GM18519 (cell line): ENCODE results near the gene HJV.
"Not testable (repeated sequence)": the region's sequence is repeated elsewhere in the genome, so short reads cannot be mapped to it uniquely, and the experiment has no call there.

Experiments
- ATAC-seq: cut with Tn5 transposase; IDR thresholded peaks from one replicate; pipeline ENCODE4 v1.9.1; 2021; ENCODE audit warnings: mild to moderate bottlenecking, moderate library complexity; ENCODE audit not compliant: unreplicated experiment, low FRiP score

HJV gene, protein sequence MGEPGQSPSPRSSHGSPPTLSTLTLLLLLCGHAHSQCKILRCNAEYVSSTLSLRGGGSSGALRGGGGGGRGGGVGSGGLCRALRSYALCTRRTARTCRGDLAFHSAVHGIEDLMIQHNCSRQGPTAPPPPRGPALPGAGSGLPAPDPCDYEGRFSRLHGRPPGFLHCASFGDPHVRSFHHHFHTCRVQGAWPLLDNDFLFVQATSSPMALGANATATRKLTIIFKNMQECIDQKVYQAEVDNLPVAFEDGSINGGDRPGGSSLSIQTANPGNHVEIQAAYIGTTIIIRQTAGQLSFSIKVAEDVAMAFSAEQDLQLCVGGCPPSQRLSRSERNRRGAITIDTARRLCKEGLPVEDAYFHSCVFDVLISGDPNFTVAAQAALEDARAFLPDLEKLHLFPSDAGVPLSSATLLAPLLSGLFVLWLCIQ

DNA sequence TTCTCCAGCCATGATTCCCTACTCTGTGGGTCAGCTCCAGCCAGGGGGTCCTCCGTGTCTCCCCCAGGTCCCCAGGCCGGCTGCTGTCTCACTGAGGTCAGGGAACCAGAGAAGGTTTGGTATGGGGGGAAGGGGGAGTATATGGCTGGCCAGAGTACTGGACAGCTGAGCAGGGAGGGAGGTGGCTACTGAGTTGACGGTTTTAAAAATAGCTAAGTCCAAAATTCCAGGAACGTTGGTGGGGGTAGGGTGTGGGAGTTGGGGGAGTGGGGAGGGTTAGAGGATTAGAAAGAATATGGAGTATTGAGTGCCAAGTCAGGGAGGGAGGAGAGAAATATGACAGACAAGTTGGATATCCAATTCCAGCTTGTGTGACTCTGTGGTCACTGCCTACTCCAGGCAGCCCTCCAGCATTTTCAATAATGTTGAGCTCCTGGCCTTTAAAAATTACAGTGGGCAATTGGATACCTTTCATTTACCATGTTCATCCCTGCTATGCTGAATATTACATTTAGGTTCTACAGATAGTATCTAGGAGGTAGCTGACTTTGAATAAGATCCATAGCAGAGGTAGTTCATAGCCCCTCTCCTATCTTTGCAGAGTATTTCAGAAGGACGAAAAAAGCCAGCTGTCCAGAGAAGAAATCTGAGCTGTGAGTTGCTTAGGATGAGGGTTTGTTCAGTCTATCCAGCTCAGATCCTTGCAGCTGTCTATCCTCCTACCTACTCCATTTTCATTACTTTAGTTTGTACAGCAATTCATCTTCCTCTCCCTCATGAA lies at the start of gene HJV:
TSS of gene HJV (minus strand) at position 114 of the 781 bp plus-strand sequence. CDS start 1,504 bp downstream, outside the sequence.
- ATAC-seq = no peak

DNA sequence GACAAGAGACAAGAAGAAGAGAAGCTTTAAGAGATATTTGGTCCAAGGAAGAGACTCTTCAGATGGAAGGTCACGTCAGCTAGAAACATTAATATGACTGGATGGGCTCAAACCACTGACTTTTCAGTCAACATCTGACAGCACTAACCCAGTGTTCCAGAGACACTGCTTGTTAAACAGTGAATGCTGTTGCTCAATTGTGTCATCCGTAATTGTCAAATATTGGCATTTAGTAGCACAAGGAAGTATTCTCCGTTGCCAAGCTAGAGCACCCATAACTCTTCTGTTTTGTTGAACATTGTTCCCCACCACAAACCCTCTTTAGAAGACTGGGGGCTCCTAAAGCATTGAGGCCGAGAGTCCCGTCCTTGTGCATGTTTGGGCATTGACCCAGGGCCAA lies 37.6 kb upstream of the HJV start:
- not testable (repeated sequence) for ATAC-seq

DNA sequence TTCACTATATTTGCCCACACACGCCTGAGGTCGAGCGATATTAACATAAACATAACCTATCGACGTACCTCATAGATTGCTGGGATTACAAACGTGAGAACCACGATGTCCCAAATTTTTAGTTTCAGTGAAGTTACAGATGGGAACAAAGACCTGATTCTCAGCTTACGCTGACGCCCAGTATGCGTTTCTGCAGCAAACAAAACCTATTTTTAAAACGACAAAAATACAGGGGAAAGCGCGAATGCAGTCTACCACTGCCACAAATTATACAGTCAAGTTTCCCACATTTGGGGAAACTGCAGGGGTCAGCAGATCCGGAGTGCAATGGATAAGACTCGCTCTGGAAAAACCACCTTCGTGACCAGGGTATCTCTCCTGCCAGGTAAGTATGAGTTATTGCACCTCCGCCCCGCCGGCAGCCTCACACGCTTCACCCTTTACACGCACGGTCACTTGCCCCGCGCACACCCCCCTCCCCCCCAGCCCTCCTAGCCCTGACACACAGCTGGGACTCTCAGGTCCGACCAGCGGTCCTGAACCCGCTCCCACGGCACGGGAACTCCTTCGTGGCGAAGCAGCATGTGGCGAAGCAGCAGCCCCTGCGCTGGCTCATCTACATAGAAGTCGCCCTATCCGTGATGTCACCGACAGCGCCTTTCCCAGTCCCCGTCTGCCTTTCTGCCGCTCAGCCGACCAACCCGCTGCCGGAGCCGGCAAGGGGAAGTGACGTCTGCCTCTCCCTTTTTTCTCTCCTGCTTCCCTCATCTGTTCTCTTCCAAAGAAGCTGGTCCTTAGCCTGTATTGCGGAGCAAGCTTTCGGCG lies 30.5 kb upstream of the HJV start:
- peak; percentile 68 for ATAC-seq

DNA sequence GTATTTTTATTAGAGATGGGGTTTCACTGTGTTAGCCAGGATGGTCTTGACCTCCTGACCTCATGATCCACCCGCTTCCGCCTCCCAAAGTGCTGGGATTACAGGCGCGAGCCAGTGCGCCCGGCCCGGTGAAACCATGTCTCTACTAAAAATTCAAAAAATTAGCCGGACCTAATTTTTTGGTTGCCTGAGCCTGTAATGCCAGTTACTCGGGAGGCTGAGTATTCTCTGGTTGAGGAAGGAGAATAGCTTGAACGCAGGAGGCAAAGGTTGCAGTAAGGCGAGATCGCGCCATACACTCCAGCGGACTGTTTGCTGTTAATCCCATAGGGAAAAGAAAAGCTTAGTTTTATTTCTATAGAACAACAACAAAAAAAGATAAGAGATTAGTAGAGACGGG lies 29.9 kb upstream of the HJV start:
- ATAC-seq = peak; percentile 16

DNA sequence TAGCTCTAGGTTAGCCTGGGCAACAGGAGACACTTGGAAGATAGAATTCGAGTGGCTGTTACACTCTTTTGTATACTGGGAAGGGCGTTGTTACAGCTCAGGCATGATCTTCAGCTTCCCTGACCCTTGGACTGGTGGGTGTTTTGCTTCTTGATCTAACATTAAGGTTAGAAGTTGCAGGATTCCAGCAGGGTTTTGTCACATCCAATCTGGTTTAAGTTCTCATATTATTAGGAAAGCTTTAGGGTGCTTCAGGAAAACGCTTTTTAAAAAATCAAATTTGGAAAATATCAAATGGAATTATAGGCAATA lies 29.1 kb upstream of the HJV start:
- not testable (repeated sequence) for ATAC-seq

DNA sequence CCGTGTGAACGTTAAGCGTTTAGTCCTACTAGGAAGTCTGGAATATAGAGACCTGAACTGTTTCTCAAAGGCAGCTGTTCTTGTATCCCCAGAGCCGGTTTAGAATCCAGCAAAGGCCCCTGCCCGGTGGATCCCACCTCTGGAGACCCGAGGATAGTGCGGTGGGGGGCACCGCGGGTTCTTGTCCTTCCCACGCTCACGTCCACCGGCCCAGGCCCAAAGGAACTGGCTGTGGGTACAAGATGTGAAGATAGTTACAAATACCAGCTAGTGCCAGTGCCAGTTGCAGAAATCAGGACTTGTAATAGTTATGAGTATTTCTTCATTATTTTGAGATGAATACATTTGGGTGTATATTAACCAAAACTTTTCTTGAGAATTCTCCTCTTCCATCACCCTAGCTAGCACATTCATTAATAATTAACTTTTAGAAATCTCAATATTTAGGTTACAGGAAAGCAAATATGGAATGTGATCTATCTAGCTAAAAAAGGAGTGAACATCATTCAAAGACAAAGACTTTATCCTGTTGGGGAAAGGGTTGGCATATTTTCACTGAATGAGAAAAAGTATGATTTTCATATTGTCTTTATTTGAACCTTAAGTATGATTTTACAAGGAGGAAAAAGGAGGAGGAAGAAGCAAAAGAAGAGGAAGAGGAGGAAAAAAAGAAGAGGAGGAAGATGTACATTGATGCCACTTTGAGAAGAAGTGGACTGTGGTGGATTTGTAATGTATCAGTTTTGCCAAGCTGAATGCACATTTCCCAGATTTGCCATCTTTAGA lies 28.5 kb upstream of the HJV start:
- ATAC-seq = not testable (repeated sequence)

DNA sequence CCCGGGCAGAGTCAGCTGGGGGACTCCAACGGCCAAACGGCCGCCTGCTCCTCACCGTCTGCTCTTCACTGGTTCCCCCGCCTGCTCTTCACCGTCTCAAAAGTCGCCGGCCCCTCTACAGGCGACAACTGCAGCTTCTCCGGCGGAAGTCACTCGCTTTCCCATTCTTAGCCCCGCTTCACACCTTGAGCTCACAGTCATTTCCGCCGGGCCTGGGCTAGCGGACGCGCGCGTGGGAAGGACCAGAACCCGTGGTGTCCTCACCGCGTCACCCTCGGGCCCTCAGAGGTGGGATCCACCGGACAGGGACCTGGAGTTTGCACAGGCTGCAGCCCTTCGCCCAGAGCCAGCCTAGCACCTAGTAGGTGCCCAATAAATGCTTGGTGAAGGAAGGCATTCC lies 27.9 kb upstream of the HJV start:
- no peak for ATAC-seq

DNA sequence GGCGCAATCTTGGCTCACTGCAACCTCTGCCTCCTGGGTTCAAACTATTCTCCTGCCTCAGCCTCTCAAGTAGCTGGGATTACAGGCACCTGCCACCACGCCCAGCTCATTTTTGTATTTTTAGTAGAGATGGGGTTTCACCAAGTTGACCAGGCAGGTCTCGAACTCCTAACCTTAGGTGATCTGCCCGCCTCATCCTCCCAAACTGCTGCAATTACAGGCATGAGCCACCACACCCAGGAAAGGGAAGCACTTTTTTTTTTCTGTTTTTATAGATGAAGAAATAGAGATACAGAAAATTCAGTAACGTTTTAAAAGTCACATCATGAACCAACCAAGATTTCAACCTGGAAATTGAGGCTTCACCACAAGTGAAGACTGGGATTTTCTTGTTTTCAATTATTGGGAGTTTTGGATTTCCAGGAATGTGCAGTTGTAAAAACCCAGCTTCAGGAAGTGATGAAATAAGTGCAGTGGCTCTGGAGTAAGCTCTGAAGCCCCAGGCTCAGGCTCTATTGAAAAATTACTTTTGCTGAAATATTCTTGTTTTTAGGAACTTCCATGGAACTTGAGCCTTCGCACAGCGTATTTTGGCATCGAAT lies 27.1 kb upstream of the HJV start:
- not testable (repeated sequence) for ATAC-seq

DNA sequence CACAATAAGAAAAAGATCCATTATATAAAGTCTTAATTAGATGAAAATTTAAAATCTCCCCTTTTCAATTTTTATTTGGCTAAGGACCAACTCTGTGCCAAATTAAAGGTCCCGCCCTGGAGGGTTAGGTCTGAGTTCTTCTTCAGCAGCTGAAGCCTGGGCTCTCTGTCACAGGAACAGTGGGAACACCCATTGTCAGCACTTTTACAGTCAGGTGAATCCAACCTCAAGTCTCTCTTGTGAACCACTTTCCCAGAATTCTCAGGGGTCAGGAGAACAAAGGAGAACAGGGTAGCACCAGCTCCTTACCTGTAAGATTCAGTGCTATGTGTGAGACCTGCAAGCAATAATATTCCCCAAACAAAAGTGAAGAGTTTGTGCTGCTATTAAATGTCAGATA lies 25.1 kb upstream of the HJV start:
- ATAC-seq = no peak

DNA sequence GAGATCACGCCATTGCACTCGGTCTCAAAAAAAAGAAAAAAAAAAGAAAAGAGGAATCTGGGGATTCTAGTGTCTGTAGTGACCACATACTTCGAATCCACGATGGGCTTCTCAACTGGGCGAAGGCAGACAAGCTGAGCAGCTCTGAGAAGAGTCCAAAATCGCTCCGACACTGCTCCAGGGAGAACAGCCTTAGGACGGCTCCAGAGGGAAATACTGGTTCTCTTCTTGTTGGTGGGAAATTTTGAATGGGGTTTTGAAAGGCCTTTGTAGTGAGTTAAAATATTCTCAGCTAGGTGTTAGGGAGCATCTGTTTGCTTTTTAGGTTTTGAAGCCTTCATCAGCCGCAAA lies 18.3 kb upstream of the HJV start:
- no peak for ATAC-seq

DNA sequence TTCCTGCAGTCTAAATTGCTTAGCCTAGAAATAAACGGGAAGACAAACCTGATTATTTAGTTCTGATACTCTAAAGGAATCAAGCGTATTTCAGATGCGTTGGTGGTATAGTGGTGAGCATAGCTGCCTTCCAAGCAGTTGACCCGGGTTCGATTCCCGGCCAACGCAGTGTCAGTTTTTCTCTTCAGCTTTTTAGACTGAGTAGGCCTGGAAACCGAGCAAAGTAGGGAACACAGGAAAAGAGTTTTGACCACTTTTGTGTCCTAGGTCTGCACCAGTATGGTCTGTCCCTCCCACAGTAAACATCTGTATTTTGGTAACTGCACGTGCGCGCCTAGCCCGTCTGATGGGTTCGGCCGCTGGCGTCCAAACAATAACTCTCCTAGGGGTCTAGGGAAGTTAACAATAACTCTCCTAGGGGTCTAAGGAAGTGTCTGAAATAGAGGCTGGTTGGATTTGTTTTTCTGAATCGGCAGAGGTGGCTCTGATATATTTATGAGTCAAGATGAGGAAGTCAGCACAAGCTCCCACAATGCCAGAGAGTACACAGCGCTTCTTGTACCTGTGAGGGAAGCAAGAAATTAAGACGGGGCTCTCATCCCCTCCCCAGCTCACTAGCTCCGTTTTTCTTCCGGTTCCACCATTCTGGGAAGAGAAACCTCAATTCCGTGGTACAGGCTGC lies 15.6 kb upstream of the HJV start:
- no peak for ATAC-seq

DNA sequence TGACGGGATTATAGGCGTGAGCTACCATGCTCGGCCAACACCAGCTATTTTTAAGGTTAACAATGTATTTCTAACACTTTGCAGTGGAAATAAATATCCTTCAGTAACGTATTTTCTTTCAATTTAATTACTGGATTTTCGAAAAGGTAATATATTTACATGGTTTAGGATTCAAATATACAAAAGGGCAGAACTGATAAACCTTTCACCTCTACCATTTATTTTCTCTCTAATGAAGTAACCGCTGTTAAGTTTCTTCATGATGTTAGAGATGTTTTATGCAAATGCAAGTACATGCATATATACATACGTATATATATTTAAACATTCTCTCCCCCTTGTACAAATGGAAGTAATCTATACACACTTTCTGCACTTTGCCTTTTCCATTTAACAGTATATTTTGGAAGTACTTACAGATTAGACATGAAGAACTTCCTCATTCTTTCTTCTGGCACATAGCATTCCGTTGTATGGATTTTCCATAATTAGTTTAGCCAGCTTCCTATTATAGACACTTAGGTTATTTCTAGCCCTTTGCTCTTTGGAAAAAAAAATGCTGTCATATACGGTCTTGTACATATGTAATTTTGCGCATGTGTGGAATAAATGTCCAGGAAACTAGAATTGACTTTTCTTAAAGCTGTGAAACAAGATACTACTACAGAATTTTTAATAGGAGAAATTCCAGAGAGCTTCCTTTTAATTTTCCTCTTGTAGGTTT lies 14.9 kb upstream of the HJV start:
- no peak for ATAC-seq

DNA sequence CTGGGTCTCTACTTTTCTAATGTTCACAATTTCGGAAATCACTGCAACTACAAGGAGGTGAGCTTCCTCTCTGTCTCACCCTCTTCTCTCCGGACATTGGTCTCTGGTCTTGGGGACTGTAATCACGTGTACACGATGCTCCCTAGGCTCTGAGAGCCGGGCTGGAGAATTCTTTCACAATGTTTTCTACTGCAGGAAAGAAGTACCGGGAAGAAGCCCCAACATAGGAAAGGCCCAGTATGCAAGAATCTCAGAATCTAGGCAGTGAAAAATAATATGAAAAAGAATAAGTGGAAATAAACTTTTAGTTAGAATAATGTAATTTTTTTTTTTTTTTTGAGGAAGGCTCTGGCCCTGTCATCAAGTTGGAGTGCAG lies 13.5 kb upstream of the HJV start:
- ATAC-seq = no peak

DNA sequence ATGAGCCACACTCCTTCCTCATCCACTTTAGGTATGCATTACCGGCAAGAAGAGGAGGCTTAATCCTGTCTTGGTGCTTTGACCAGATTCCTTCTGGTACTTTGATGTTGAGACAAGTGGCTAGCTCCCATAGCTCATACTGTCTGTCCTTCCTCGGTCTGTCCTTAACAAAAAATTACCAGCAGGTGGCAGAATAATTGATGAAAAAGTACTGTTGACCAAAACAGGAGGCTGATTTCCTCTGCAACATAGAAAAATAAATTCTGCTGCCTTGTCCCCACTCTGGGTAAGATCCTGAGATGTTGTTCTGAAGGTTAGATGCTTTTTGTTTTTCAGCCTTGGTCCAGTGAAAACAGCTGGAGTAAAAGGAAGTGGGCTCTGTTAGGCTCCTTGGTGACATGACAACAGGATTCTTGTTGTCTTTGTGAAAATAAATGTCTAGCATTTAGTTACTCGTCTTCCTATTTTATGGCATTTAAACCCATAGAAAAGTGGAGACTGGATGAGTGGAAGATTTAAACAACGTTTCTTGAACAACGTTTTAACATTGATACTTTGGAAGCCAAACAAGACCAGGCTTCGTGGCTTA lies 11.2 kb upstream of the HJV start:
- ATAC-seq = no peak

DNA sequence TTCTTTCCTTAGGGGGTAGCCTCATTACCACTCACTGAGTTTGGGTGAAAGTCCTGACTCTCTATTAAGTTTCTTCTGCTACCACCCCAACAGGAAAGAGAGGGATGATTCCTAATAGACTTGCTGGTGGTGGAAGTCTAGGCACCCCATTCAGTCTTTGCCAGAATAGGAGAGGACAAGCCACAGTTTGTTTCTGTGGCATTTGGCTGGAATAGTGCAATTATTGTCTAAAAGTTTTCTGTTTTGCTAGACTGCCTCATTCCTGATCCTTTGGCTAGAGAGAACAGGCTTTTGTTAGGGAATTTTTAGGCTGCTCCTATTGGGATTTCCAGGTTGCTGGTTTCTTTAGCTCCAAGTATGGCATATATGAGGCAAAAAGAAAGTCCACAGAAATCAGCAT lies 9.9 kb upstream of the HJV start:
- no peak for ATAC-seq

DNA sequence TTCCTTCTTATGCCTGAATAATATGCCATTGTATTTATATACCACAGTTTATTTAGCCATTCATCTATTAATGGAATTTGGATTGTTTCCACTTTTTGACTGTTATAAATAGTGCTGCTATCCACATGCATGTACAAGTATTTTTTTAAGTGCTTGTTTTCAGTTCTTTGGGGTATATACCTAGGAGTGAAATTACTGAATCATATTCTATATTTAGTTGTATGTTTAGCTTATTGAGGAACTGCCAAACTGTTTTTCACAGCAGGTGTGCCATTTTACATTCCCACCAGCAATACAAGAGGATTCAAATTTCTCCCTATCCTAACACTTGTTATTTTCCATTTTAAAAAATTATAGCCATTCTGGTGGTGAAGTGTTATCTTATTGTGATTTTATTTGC lies 7.6 kb upstream of the HJV start:
- no peak for ATAC-seq

DNA sequence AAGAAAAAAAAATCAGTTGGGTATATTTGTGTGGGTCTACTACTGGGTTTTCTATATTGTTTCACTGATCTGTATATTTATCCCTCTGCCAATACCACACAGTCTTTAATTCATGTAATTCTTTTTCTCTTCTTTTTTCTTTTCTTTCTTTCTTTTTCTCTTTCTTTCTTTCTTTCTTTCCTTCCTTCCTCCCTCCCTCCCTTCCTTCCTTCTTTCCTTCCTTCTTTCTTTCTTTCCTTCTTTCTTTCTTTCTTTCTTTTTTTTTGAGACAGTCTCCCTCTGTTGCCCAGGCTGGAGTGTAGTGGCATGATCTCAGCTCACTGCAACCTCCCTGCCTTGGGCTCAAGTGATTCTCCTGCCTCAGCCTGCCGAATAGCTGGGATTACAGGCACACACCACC lies 5.1 kb upstream of the HJV start:
- not testable (repeated sequence) for ATAC-seq

DNA sequence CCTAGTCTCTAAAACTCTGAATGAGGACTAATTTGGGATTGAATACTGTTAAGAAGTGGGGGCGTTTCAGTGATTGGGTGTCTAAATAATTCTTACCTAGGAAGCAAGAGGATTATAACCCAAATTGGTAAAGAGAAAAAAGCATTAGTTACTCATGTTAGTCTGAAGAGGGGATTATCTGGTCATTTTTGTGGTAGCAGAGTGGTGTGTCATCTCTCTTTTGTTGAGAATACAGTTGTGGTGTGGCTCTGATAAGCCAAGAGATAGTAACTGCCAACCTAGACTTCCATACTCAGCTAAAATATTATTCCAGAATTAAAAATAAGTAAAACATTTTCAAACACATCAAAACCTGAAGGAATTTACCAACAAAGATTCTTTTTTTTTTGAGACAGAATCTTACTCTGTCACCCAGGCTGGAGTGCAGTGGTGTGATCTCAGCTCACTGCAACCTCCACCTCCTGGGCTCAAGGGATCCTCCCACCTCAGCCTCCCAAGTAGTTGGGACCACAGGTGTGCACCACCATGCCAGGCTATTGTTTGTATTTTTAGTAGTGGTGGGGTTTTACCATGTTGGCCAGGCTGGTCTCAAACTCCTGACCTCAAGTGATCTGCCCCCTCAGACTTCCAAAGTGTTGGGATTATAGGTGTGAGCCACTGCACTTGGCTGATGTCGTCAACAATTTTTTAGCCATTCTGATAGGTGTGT lies 4.4 kb upstream of the HJV start:
- ATAC-seq = not testable (repeated sequence)
